Measurements from ENCODE around the gene CDYL.
"Not testable (repeated sequence)": the region's sequence is repeated elsewhere in the genome, so short reads cannot be mapped to it uniquely, and the experiment has no call there.

CDYL gene

DNA sequence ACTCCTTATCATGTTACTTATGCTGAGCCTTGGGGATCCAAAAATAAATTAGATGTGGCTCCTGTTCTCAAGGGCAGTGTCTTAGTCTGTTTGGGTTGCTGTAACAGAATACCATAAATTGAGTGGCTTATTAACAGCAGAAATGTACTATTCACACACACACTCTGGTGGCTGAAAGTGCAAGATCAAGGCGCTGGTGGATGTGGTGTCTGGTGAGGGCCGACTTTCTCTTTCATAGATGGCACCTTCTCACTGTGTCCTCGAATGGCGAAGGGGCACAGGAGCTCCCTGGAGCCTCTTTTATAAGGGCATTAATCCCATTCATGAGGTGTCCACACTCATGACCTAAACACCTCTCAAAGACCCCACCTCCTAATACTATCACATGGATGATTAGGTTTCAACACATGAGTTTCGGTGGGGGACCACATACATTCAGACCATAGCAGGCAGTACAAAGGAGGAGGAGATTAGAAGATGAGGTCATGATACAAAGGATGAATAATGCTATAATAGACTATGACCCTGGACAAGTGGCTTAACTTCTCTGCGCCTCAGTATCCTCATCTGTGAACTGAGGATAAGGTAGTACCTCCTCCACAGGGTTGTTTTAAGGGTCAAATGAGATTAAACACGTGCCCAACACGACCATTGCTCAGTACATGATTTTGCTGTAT lies 193.5 kb downstream of the CDYL start:
- DNase-seq = no peak

GRCh38 chr6:4970739-4971395 lies 194.7 kb downstream of the CDYL start:
- no peak for DNase-seq

- DNase-seq = no peak
Observed at GRCh38 chr6:4971851-4972250, 195.6 kb downstream of the CDYL start.

DNA sequence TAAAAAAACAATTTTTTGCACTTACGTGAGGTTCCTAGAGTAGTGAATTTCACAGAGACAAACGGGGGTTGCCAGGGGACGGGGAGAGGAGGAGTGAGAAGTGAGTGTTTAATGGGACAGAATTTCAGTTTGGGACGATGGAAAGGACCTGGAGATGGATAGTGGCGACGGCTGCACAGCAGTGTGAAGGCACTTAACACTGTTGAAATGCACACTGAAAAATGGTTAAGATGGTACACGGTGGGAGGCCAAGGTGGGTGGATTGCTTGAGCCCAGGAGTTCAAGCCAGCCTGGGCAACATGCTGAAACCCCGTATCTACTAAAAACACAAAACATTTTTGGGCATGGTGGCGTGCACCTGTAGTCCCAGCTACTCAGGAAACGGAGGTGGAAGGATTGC lies 196.2 kb downstream of the CDYL start:
- no peak for DNase-seq

- no peak for DNase-seq
Observed at GRCh38 chr6:4973415-4973814, 197.2 kb downstream of the CDYL start.

GRCh38 chr6:4973982-4974745 lies 198.0 kb downstream of the CDYL start:
- no peak for DNase-seq

- DNase-seq = no peak
Observed at GRCh38 chr6:4974962-4975361, 198.8 kb downstream of the CDYL start.

- no peak for DNase-seq
Observed at GRCh38 chr6:4975506-4975905, 199.3 kb downstream of the CDYL start.

GRCh38 chr6:4977468-4977867 lies 201.3 kb downstream of the CDYL start:
- DNase-seq = no peak

- DNase-seq = no peak
Observed at GRCh38 chr6:4979426-4979825, 203.2 kb downstream of the CDYL start.

DNA sequence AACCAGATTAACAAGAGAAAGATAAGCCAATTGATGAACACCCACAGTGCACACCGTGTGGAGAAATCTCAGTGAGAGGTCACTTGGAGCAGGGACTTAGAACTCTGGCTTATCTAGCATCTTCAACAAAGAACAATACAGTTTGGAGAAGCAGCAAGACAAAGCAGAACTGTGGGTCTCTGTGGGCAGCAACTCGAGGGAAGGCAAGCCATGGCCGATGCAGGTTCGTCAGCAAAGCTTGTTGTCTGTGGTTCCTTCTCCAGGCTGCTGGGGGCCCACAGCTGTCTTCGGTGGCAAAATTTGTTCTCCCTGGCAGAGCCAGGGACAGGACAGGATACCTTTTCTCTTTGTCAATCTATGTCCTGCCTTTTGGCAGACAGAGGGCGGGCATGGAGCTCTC lies 205.6 kb downstream of the CDYL start:
- no peak for DNase-seq

- DNase-seq = no peak
Observed at GRCh38 chr6:4983322-4983721, 207.1 kb downstream of the CDYL start.

- DNase-seq = no peak
Observed at GRCh38 chr6:4986999-4987398, 210.8 kb downstream of the CDYL start.

GRCh38 chr6:4987432-4987831 lies 211.2 kb downstream of the CDYL start:
- no peak for DNase-seq

- DNase-seq = no peak
Observed at GRCh38 chr6:4994741-4995140, 218.5 kb downstream of the CDYL start.

DNA sequence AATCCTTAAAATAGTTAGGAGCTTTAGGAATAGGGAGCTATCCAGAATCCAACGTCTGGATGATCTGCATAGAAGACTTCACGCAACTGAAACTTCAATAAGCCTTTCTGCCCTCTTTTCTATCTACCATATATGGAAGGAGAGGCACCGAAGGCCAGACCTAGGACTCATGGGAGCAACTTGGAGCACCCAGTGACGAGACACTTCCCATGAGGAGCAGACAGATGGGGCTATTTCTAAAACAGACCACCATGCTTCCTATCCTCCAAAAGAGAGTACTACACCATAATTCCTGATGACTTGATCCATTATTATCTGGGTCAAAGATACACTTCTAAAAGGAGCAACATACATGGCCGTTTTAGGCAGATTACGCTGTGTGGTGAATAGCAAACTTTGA lies 221.7 kb downstream of the CDYL start:
- no peak for DNase-seq

DNA sequence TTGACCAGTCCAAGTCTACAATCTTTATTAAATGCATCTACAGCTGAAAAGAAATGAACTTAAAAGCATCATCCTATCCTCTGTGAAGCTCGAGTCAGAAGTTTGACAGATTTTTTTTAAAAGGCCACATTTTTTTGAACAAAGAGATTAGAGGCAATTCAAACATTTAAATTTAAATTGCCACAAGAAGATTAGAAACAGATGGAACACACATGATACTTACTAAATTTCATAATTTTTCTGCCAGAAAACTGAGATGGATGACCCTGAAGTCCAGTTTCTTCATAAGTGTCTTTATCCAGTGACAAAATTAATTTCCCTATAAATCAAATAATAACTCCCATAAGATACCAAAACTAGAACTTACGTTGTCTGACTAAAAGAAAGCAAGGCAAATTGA lies 223.4 kb downstream of the CDYL start:
- DNase-seq = no peak

DNA sequence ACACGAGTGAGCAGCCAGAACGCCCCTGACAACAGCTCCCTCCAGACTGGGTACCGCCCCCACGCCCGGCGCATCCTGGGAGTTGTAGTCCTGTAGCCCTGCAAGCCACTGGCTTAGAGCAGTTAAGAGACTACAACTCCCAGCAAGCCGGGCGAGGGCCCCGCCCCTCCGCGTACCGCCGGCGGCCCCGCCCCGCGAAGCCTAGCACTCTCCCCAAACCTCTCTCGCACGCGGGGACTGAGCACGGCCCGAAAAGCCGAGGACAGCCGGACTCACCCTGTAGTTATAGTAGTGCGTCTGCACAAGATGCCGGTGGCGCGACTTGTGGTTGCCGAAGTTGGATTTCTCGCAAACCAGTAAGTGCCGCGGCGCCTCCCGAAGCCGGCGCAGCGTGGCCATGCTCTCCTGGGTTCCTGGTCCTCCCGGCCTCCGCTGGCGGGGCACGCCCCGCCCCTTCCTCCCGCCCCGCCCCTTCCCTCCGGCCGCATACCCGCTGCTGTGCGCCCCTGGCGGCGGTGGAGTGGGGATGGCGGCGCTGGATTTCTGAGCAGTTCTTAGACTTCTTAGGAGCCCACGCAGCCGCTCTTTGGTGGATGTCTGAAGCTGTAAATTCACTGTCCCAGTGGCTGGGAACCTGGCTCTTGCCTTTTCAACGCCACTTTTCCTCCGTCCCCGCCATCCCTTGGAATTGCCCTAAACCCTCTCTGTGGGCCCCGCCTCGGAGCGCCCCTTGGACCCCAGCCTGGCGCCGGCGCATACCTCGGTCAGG lies 227.6 kb downstream of the CDYL start, which contains the start of gene RPP40:
TSS of gene RPP40 (minus strand) at position 434 of the 769 bp plus-strand sequence. CDS start at position 399, 35 bp downstream.
- DNase-seq = peak; percentile 96

DNA sequence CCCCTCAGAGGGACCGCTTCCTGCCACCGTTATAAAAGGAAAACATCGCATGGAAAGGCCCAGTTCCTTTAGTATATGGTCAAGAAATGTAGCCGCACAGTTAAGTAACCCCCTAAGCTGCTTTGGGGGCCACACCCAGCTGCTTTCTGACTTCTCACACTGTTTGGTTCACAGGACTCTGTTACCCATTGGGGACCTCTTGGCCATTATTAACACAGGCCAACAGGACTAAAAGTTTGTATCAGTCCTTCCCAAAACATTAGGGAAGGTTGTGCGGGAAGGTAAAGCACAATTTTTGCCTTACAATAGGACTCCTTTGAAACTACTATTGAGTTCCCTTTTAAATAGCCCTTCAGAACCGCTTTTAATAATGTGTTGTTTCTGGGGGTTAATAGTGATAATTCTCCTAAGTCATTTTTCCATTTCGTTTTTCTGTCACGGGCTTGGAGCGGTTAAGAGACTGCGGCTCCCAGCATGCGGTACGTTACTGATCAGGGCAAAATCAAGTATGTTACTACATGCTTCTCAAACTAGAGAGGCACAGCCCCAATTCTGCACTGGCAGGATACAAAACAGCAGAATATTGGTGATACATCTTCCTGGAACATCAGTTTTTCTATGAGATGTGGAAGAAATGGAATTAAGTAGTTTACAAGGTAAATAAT lies 228.3 kb downstream of the CDYL start:
- DNase-seq = no peak

DNA sequence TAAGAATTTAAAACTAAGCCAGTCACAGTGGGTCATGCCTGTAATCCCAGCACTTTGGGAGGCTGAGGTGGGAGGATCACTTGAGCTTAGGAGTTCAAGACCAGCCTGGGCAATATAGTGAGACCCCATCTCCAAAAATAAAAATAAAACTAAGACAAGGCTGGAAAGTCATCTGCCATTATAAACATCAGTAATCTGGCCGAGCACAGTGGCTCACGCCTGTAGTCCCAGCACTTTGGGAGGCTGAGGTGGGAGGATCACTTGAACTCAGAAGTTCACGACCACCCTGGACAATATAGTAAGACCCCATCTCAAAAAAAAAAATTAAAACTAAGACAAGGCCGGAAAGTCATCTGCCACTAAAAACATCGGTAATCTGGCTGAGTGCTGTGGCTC lies 228.8 kb downstream of the CDYL start:
- DNase-seq = not testable (repeated sequence)

All from HCEC 1CT (cell line).